Ecto neural progenitor cell (in vitro differentiated cells): ENCODE data around the gene RILP.
"Not testable (repeated sequence)": the region's sequence is repeated elsewhere in the genome, so short reads cannot be mapped to it uniquely, and the experiment has no call there.

Experiments
- DNase-seq: peaks from one replicate; pipeline ENCODE4 v3.0.0-alpha.2; 2018; ENCODE audit warnings: low spot score

Gene RILP

GRCh38 chr17:1649844-1650501 lies at the start of gene RILP:
Gene RILP, minus strand, starts transcription at chr17:1649866. Its CDS starts 62 bp downstream, at chr17:1649804.
- DNase-seq, result no peak

GRCh38 chr17:1697681-1698080 lies 48.0 kb upstream of the RILP start:
- DNase-seq, result no peak

- DNase-seq, result no peak
Measured at GRCh38 chr17:1695365-1695764, 45.7 kb upstream of the RILP start.

- no peak for DNase-seq
Measured at GRCh38 chr17:1693339-1693738, 43.7 kb upstream of the RILP start.

- DNase-seq, result no peak
Measured at GRCh38 chr17:1690544-1691221, 41.0 kb upstream of the RILP start.

- not testable (repeated sequence) for DNase-seq
Measured at GRCh38 chr17:1688405-1688804, 38.7 kb upstream of the RILP start.

GRCh38 chr17:1686086-1686485 lies 36.4 kb upstream of the RILP start:
- DNase-seq, result no peak

GRCh38 chr17:1684378-1685189 lies 34.9 kb upstream of the RILP start, which contains the start of gene PRPF8:
Gene PRPF8, minus strand, starts transcription at chr17:1684867. Its CDS starts 296 bp downstream, at chr17:1684571.
- peak; percentile 100 for DNase-seq

GRCh38 chr17:1683459-1683858 lies 33.8 kb upstream of the RILP start:
- DNase-seq, result no peak

- no peak for DNase-seq
Measured at GRCh38 chr17:1676401-1676800, 26.7 kb upstream of the RILP start.

GRCh38 chr17:1673041-1673785 lies 23.5 kb upstream of the RILP start:
- DNase-seq, result no peak

- not testable (repeated sequence) for DNase-seq
Measured at GRCh38 chr17:1663934-1664333, 14.3 kb upstream of the RILP start.

GRCh38 chr17:1661045-1661444 lies 11.4 kb upstream of the RILP start:
- no peak for DNase-seq

- no peak for DNase-seq
Measured at GRCh38 chr17:1658100-1658499, 8.4 kb upstream of the RILP start.

- no peak for DNase-seq
Measured at GRCh38 chr17:1653735-1654134, 4.1 kb upstream of the RILP start.

- DNase-seq, result not testable (repeated sequence)
Measured at GRCh38 chr17:1652794-1653193, 3.1 kb upstream of the RILP start.

- DNase-seq, result no peak
Measured at GRCh38 chr17:1651559-1651844, 1.8 kb upstream of the RILP start.

- DNase-seq, result no peak
Measured at GRCh38 chr17:1650731-1651558, 1.3 kb upstream of the RILP start.

- DNase-seq, result peak; percentile 99
Measured at GRCh38 chr17:1648963-1649843, 463 bp downstream of the RILP start.

- DNase-seq, result peak; percentile 86
Measured at GRCh38 chr17:1648173-1648962, 1.3 kb downstream of the RILP start.
